ENCODE data around the gene POU3F2. TPM values are rescaled to one million over a fixed set of nuclear protein-coding genes. Genes with fewer than 3 reads are reported as not detected.

The POU3F2 gene
- total and polyA plus RNA-seq, 2 donors (not counting 1 experiment from before 2014, with no cell fraction given), result not detected

- peaks cover 1% of the 10 kb centered on the region for H3K36me3 ChIP-seq (ENCODE audit: control insufficient read depth, insufficient read depth, low read length)
- H3K4me2 ChIP-seq (ENCODE audit: extremely low read depth, insufficient read depth, low read length), result no peak overlapping the region
- H3K27me3 ChIP-seq (ENCODE audit: control insufficient read depth, insufficient read depth, low read length), result no peaks in the 10 kb centered on the region
- H4K20me1 ChIP-seq (ENCODE audit: control insufficient read depth, extremely low read depth, insufficient read depth, low read length), result no peaks in the 10 kb centered on the region
- no peaks in the 10 kb centered on the region for H3K9me3 ChIP-seq (ENCODE audit: control insufficient read depth, insufficient read depth, low read depth, low read length)
- no peak overlapping the region for H2AFZ ChIP-seq (ENCODE audit: low read length)
- no peaks in the 10 kb centered on the region for H3K4me1 ChIP-seq (ENCODE audit: control insufficient read depth, extremely low read depth, insufficient read depth, low read length)
- no peak for DNase-seq (ENCODE audit: low read depth in 2 of 2)
- TF ChIP-seq EZH2 (IDR thresholded peaks at IDR 0.05; ENCODE audit: low read length, missing control alignments), result no peak
- TF ChIP-seq, protein P1, sequence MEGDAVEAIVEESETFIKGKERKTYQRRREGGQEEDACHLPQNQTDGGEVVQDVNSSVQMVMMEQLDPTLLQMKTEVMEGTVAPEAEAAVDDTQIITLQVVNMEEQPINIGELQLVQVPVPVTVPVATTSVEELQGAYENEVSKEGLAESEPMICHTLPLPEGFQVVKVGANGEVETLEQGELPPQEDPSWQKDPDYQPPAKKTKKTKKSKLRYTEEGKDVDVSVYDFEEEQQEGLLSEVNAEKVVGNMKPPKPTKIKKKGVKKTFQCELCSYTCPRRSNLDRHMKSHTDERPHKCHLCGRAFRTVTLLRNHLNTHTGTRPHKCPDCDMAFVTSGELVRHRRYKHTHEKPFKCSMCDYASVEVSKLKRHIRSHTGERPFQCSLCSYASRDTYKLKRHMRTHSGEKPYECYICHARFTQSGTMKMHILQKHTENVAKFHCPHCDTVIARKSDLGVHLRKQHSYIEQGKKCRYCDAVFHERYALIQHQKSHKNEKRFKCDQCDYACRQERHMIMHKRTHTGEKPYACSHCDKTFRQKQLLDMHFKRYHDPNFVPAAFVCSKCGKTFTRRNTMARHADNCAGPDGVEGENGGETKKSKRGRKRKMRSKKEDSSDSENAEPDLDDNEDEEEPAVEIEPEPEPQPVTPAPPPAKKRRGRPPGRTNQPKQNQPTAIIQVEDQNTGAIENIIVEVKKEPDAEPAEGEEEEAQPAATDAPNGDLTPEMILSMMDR (conservative IDR thresholded peaks at IDR 0.05 in 1 of 2, IDR thresholded peaks at IDR 0.05 in 1 of 2; ENCODE audit: low read depth in 1 of 2, low read length in 2 of 2), result no peak
- no peak overlapping the region for H3K9ac ChIP-seq (ENCODE audit: insufficient read depth, low read length)
- H3K79me2 ChIP-seq (ENCODE audit: control insufficient read depth, insufficient read depth, low read length), result no peaks in the 10 kb centered on the region
- H3K4me3 ChIP-seq (replicated peaks in 1 of 4; ENCODE audit: control extremely low read depth in 1 of 4, insufficient read depth in 1 of 4, low read depth in 3 of 4, low read length in 4 of 4), result no peak overlapping the region
- no peak overlapping the region for H3K27ac ChIP-seq (ENCODE audit: insufficient read depth, low read length)
These were observed 42.9 kb downstream of the POU3F2 start for GRCh38 chr6:98877250-98877649.

DNA sequence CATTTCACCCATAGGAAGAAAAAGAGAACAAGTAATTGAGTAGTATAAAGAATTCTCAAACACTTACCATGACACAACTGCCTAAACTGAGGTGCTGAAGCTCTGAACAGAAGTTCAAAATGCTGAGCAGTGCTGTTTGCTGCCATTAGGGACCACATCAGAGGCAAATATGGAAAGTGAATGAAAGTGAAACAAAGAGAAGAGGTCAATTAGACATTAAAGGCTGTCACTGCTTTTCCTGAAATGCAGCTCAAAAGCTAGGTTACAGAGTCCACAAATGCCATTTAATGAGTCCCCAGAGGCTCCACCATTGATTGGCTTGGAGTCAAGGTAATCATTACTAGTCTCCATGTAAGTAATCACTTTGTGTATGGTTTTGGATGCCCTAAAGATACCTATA is 46.1 kb downstream of the POU3F2 start:
- no peaks in the 10 kb centered on the region for H3K27me3 ChIP-seq (ENCODE audit: control insufficient read depth, insufficient read depth, low read length)
- no peaks in the 10 kb centered on the region for H4K20me1 ChIP-seq (ENCODE audit: control insufficient read depth, extremely low read depth, insufficient read depth, low read length)
- H3K27ac ChIP-seq (ENCODE audit: insufficient read depth, low read length), result no peak overlapping the region
- no peak overlapping the region for H3K4me2 ChIP-seq (ENCODE audit: extremely low read depth, insufficient read depth, low read length)
- H3K4me3 ChIP-seq (replicated peaks in 1 of 4; ENCODE audit: control extremely low read depth in 1 of 4, insufficient read depth in 1 of 4, low read depth in 3 of 4, low read length in 4 of 4), result no peak overlapping the region
- no peak overlapping the region for H3K9ac ChIP-seq (ENCODE audit: insufficient read depth, low read length)
- peaks cover under 1% of the 10 kb centered on the region for H3K36me3 ChIP-seq (ENCODE audit: control insufficient read depth, insufficient read depth, low read length)
- no peak overlapping the region for H2AFZ ChIP-seq (ENCODE audit: low read length)
- no peaks in the 10 kb centered on the region for H3K79me2 ChIP-seq (ENCODE audit: control insufficient read depth, insufficient read depth, low read length)
- H3K4me1 ChIP-seq (ENCODE audit: control insufficient read depth, extremely low read depth, insufficient read depth, low read length), result no peaks in the 10 kb centered on the region
- no peak for DNase-seq (ENCODE audit: low read depth in 2 of 2)
- no peaks in the 10 kb centered on the region for H3K9me3 ChIP-seq (ENCODE audit: control insufficient read depth, insufficient read depth, low read depth, low read length)
- no peak for TF ChIP-seq EZH2 (IDR thresholded peaks at IDR 0.05; ENCODE audit: low read length, missing control alignments)
- TF ChIP-seq, protein P1 (conservative IDR thresholded peaks at IDR 0.05 in 1 of 2, IDR thresholded peaks at IDR 0.05 in 1 of 2; ENCODE audit: low read depth in 1 of 2, low read length in 2 of 2), result no peak

DNA sequence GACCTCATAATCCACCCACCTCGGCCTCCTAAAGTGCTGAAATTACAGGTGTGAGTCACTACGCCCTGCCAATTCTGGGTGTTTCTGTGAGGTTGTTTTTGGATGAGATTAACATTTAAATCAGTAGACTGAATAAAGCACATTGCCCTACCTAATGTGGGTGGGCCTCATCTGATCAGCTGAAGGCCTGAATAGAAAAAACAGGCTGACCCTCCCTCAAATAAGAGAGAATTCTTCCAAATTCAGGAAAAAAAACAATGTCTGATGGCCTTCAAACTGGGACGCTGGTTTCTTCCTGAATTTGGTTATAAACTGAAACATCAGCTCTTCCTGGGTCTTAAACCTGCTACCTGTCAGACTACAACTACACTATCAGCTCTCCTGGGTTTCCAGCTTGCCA is 51.0 kb downstream of the POU3F2 start:
- Histone ChIP-seq H3K4me1 (ENCODE audit: control insufficient read depth, extremely low read depth, insufficient read depth, low read length) (no peaks in the 10 kb centered on the region), H3K27ac (ENCODE audit: insufficient read depth, low read length) (no peak overlapping the region)
- TF ChIP-seq, protein P1 (conservative IDR thresholded peaks at IDR 0.05 in 1 of 2, IDR thresholded peaks at IDR 0.05 in 1 of 2; ENCODE audit: low read depth in 1 of 2, low read length in 2 of 2), result no peak
- no peak for TF ChIP-seq EZH2 (IDR thresholded peaks at IDR 0.05; ENCODE audit: low read length, missing control alignments)

More for the DNA sequence above, 51.0 kb downstream of the POU3F2 start:
- Histone ChIP-seq H3K36me3 (ENCODE audit: control insufficient read depth, insufficient read depth, low read length) (no peaks in the 10 kb centered on the region), H3K9me3 (ENCODE audit: control insufficient read depth, insufficient read depth, low read depth, low read length) (no peaks in the 10 kb centered on the region), H3K9ac (ENCODE audit: insufficient read depth, low read length) (no peak overlapping the region), H2AFZ (ENCODE audit: low read length) (no peak overlapping the region), H3K4me3 (replicated peaks in 1 of 4; ENCODE audit: control extremely low read depth in 1 of 4, insufficient read depth in 1 of 4, low read depth in 3 of 4, low read length in 4 of 4) (no peak overlapping the region), H3K79me2 (ENCODE audit: control insufficient read depth, insufficient read depth, low read length) (no peaks in the 10 kb centered on the region), H4K20me1 (ENCODE audit: control insufficient read depth, extremely low read depth, insufficient read depth, low read length) (no peaks in the 10 kb centered on the region), H3K27me3 (ENCODE audit: control insufficient read depth, insufficient read depth, low read length) (no peaks in the 10 kb centered on the region), H3K4me2 (ENCODE audit: extremely low read depth, insufficient read depth, low read length) (no peak overlapping the region)
- no peak for DNase-seq (ENCODE audit: low read depth in 2 of 2)

Data from fibroblast of lung (primary cell).